Epithelial cell of proximal tubule (primary cell): ENCODE measurements around the gene COL13A1. TPM values are rescaled to one million over a fixed set of nuclear protein-coding genes. Genes with fewer than 3 reads are reported as not detected.

ENCODE experiments used
- DNase-seq: peaks from one replicate; pipeline ENCODE4 v3.0.0-alpha.2; 2011; ENCODE audit warnings: low read depth
- H3K4me3 ChIP-seq: 2 replicates; pipeline ENCODE4 v1.5.1; 2011; ENCODE audit warnings: low read depth, mild to moderate bottlenecking, low read length
- total RNA-seq: library from RNA; depleted of rRNA; stranded (reverse); fragments of >200 nt; gene quantifications from 2 replicates; pipeline ENCODE4 v1.2.3, GENCODE V29; 2015
- TF ChIP-seq, protein P1 (sequence below): conservative IDR thresholded peaks from 2 replicates; pipeline ENCODE4 v1.5.1; 2012; ENCODE audit warnings: low read depth, mild to moderate bottlenecking, low read length

COL13A1 gene
- total RNA-seq, 1 donor from 2014 or later, result 13.6 TPM

DNA sequence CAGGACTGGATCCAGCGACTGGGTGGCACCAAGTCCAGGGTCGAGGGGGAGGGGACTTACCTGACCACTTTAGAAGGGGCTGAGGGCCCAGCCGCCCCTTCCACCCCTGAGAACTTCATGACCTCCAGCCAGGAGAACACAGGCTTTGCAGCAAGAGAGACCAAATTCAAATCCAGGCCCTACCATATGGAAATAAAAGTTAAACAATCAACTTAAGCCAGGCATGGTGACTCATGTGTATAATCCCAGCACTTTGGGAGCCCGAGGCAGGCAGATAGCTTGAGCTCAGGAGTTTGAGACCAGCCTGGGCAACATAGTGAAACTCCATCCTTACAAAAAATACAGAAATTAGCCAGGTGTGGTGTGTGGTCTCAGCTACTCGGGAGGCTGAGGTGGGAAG lies 61.9 kb downstream of the COL13A1 start:
- no peak for DNase-seq
- no peak overlapping the region for H3K4me3 ChIP-seq
- TF ChIP-seq, protein P1, sequence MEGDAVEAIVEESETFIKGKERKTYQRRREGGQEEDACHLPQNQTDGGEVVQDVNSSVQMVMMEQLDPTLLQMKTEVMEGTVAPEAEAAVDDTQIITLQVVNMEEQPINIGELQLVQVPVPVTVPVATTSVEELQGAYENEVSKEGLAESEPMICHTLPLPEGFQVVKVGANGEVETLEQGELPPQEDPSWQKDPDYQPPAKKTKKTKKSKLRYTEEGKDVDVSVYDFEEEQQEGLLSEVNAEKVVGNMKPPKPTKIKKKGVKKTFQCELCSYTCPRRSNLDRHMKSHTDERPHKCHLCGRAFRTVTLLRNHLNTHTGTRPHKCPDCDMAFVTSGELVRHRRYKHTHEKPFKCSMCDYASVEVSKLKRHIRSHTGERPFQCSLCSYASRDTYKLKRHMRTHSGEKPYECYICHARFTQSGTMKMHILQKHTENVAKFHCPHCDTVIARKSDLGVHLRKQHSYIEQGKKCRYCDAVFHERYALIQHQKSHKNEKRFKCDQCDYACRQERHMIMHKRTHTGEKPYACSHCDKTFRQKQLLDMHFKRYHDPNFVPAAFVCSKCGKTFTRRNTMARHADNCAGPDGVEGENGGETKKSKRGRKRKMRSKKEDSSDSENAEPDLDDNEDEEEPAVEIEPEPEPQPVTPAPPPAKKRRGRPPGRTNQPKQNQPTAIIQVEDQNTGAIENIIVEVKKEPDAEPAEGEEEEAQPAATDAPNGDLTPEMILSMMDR, result no peak

DNA sequence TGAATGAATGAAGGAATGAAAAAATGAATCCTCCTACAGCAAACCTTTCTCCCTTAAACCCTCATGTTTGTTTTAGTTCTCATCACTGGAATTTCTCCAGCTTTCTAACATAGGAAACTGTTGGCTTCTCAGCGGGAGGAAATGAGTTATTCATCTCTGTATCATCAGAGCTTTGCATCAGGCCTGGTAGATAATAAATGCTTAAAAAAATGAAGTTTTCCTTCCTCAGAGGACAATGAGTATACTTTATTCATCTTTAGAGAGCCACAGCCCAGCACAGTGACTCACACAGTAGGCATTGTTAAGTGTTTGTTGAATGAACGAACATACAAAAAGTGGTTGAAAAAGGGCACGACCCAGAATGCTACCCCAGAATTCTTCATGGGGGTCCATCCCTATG lies 62.6 kb downstream of the COL13A1 start:
- H3K4me3 ChIP-seq, result no peak overlapping the region
- TF ChIP-seq, protein P1, result no peak
- no peak for DNase-seq

DNA sequence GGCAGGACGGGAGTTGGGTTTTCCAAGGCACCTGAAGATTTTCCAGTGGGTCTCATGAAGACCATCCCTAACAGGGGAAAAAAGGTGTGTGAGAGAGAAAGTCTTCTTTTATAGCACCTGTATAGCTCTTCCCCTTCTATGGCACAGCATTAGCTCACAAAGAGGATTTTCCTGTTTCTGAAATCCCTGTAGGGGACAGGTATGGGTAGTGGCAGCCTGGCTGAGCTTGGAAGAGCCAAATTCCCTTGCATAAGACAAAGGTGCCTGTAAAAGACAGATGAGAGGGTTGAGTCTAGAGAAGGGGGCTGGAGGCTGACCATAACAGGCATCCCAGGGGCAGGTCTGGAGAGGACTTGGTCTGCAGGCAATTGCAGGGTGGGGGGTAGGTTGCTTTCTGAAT lies 63.7 kb downstream of the COL13A1 start:
- TF ChIP-seq, protein P1, result no peak
- H3K4me3 ChIP-seq, result no peak overlapping the region
- DNase-seq, result no peak

DNA sequence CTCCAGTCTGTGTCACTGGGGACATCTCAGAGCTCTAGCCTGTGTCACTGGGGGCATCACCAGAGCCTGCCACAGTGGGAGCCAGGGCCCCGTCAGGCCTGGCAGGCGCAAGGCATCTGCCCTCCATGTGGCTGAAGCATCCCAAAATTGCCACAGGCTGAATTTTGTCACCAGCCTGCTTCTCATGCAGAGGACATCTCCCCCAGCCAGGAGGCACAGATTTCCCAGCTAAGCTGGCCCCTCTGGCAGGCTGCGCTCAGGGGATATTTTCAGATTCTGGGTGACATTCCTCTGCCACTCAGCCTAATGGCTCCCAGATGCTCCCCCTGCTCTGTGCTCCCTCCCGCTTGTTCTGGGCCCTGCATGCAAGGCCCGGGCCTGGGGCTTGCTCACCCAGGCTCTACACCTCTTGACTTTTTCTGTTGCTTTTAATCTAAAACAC lies 64.6 kb downstream of the COL13A1 start:
- TF ChIP-seq, protein P1, result no peak
- H3K4me3 ChIP-seq, result no peak overlapping the region
- no peak for DNase-seq

DNA sequence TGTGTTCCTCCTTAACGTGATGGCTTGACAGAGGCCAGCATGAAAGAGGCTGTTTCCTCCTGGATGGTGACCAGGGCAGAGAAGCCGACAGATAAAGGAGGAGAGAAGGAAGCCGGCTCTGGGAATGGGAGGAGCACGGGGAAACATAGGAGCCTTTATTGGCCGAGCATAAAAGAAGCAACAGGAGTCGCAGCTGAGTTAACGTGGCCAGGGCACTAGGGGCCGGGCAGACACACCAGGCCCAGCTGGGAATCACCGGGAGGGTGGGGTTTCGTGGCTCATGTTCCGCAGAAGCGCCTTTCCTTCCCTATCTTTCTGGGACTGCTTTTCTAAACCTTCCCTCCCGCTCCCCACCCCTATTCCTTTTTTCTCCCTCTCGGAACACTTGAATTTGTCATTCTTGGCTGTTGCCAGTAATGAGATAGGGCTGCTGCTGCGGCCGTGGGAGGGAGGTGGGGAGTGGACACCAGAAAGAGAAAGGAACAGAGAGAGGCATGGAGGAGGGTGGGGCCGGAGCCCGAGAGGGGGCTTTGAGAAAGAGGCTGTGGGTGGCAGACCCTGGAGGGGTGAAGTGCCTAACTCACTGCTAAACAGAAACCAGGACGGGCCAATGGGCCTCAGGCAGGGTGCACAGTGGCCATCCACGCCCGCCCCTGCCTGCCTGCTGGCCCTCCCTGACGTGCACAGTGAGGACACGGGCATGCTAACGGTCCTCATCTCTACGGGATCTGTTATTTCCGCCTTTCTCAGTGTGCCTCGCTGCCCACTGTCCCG lies 65.2 kb downstream of the COL13A1 start:
- TF ChIP-seq, protein P1, result no peak
- no peak overlapping the region for H3K4me3 ChIP-seq
- no peak for DNase-seq

DNA sequence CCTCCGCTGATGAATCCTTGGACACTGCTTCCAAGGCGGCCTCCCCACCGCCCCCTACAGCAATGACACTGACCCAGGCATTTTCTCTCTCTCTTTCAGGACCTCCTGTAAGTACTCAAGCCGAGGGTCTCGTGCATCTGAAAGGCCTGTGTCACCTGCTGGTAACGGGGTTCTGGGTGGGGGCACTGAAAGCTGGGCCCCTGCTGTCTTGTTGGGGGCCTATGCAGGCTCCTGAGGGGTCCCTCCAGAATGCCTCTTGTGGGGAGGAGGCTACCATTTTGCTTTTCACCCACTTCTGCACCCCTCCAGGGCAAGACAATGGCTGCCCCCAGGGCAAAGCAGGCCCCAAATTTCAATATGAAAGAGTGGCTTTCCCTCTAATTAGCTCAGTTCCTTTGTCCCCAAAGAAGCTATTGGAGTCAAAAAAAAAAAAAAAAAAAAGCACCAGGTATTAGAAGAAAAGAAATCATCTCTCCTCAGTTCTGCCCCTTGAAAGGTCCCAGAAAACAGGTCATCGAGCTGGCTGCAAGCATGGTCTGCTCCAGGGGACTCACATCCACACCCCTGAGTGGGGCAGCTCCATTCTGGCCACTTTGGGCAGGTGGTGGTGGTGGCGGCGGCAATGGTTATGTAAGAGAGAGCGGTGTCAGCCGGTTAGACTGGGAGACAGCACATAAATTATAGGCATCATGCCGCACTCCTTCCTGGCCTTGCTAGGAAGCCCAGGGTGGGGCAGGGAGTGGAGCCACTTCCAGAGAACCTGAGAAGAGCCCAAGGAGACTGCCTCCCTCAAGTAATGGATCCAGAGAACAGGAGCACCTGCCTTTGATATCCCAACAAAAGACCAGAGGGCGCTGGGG lies 66.2 kb downstream of the COL13A1 start:
- DNase-seq, result no peak
- TF ChIP-seq, protein P1, result no peak
- H3K4me3 ChIP-seq, result no peak overlapping the region
